ENCODE results near the gene SFMBT2.

DNA sequence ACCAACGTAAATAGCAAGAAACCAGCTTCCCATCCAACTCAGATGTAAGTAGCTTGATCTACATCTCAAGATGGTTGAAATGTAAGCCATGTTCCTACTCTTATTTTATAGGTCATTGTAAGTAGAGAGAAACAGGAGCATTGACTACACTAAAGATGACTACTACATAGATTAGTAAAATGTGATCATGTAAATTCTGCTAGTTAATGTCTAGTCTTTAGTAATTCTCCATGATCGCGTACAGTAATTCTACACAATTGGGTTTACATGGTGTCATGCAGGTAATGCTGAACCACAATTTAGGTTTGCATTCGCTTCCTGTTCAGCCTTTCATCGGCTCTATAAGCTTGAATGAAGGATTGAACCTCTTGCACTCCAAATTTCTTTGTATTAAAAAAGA, 14.9 kb upstream of the SFMBT2 start:
- no peak for TF ChIP-seq POLR2AphosphoS5 (IDR thresholded peaks at IDR 0.05; ENCODE audit: low read depth, low read length)
- no peak for TF ChIP-seq ELF1 (IDR thresholded peaks at IDR 0.05; ENCODE audit: borderline replicate concordance, low read depth)
- TF ChIP-seq, protein P1, sequence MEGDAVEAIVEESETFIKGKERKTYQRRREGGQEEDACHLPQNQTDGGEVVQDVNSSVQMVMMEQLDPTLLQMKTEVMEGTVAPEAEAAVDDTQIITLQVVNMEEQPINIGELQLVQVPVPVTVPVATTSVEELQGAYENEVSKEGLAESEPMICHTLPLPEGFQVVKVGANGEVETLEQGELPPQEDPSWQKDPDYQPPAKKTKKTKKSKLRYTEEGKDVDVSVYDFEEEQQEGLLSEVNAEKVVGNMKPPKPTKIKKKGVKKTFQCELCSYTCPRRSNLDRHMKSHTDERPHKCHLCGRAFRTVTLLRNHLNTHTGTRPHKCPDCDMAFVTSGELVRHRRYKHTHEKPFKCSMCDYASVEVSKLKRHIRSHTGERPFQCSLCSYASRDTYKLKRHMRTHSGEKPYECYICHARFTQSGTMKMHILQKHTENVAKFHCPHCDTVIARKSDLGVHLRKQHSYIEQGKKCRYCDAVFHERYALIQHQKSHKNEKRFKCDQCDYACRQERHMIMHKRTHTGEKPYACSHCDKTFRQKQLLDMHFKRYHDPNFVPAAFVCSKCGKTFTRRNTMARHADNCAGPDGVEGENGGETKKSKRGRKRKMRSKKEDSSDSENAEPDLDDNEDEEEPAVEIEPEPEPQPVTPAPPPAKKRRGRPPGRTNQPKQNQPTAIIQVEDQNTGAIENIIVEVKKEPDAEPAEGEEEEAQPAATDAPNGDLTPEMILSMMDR (IDR thresholded peaks at IDR 0.05 in 2 of 3, conservative IDR thresholded peaks at IDR 0.05 in 1 of 3; ENCODE audit: borderline replicate concordance in 1 of 3, insufficient read depth in 1 of 3, low read depth in 2 of 3, low read length in 2 of 3): no peak
- TF ChIP-seq, protein P2, sequence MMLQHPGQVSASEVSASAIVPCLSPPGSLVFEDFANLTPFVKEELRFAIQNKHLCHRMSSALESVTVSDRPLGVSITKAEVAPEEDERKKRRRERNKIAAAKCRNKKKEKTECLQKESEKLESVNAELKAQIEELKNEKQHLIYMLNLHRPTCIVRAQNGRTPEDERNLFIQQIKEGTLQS (IDR thresholded peaks at IDR 0.05): no peak
- TF ChIP-seq, protein P3, sequence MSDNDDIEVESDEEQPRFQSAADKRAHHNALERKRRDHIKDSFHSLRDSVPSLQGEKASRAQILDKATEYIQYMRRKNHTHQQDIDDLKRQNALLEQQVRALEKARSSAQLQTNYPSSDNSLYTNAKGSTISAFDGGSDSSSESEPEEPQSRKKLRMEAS (IDR thresholded peaks at IDR 0.05): no peak
- no peak for TF ChIP-seq POLR2A (IDR thresholded peaks at IDR 0.05; ENCODE audit: borderline replicate concordance, extremely low read depth, insufficient read depth, insufficient read length)
- TF ChIP-seq SIN3A (IDR thresholded peaks at IDR 0.05; ENCODE audit: low read depth): no peak
- TF ChIP-seq YY1 (IDR thresholded peaks at IDR 0.05; ENCODE audit: extremely low read depth, insufficient replicate concordance, low read depth, low read length): no peak
- no peak for TF ChIP-seq ZNF274 (IDR thresholded peaks at IDR 0.05; ENCODE audit: low read depth, low read length)
- no peak for TF ChIP-seq SP1 (IDR thresholded peaks at IDR 0.05; ENCODE audit: low read depth)
- no peak for TF ChIP-seq CEBPB (IDR thresholded peaks at IDR 0.05; ENCODE audit: low read depth)
- TF ChIP-seq EZH2phosphoT487 (IDR thresholded peaks at IDR 0.05; ENCODE audit: borderline replicate concordance): no peak

Measured in HCT116 (cell line).